Measurements from ENCODE around the gene ACIN1. TPM values are rescaled to one million over a fixed set of nuclear protein-coding genes. Genes with fewer than 3 reads are reported as not detected.

ACIN1 gene
- total and polyA plus RNA-seq, 9 of the 15 experiments (the other 6 are each of a cell fraction or from before 2014, with no cell fraction given): 5.0 to 196 (median 129) TPM

DNA sequence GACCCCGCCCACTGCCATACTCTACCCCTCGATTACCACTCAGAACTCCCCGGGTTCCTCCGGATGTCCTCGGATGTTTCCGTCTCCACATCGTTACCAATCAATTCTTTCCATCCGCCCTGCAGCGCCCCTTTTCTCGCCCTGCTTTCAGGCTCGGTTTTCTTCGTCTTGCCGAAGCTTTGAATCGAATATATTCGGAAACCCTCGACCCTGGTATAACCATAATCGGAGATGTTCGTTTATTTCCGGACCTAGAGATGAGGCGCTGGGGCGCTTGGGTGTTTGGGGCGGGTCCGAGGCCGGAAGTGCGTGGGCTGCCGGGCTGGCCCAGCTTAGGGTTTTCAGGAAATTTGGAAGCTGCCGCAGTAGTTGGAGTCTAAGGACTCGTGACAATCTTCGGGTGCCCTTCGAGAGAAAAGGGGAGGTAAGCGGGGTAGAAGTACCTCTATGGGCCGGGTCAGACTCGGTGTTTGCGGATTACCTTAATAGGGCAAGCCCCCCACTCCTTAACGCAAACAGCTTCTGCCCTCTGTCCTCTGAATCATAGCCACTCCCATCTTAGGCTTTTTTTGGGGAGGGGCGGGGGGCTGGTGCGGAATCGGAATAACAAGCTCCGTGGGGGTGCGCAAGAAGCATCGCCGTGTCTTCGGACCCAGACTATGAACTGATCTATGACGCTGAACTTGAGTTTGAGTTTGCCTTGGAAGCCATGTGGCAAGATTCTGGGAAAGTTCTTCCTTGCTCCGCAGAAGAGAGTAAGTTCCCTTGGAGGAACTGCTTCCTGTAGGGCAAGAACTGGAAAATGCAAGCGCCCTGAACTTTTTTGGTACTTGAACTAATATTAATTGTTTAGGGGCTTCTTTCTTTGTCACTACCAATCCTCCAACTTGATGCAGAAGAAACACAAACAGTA, 516 bp upstream of the ACIN1 start, which contains the start of gene C14orf119 (continued):
- TF ChIP-seq, protein P1, sequence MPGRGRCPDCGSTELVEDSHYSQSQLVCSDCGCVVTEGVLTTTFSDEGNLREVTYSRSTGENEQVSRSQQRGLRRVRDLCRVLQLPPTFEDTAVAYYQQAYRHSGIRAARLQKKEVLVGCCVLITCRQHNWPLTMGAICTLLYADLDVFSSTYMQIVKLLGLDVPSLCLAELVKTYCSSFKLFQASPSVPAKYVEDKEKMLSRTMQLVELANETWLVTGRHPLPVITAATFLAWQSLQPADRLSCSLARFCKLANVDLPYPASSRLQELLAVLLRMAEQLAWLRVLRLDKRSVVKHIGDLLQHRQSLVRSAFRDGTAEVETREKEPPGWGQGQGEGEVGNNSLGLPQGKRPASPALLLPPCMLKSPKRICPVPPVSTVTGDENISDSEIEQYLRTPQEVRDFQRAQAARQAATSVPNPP (IDR thresholded peaks at IDR 0.05; ENCODE audit: borderline replicate concordance, insufficient read depth, insufficient read length): no peak
- TF ChIP-seq ZNF830 (CRISPR knock-in tag; IDR thresholded peaks at IDR 0.05) (no peak), CEBPB (tag; IDR thresholded peaks at IDR 0.05) (no peak), TAL1 (IDR thresholded peaks at IDR 0.05) (no peak), KLF10 (CRISPR knock-in tag; IDR thresholded peaks at IDR 0.05) (no peak), POLR2AphosphoS2 (IDR thresholded peaks at IDR 0.05; ENCODE audit: low read length) (peak; percentile 87), FOXK1 (CRISPR knock-in tag; IDR thresholded peaks at IDR 0.05; ENCODE audit: borderline replicate concordance) (no peak), SUPT5H (IDR thresholded peaks at IDR 0.05) (peak; percentile 64), CREM (IDR thresholded peaks at IDR 0.05; ENCODE audit: low read depth) (no peak), ZNF561 (CRISPR knock-in tag; conservative IDR thresholded peaks at IDR 0.05) (no peak), ELF2 (CRISPR knock-in tag; IDR thresholded peaks at IDR 0.05) (peak; percentile 82)
- TF ChIP-seq, protein P2, sequence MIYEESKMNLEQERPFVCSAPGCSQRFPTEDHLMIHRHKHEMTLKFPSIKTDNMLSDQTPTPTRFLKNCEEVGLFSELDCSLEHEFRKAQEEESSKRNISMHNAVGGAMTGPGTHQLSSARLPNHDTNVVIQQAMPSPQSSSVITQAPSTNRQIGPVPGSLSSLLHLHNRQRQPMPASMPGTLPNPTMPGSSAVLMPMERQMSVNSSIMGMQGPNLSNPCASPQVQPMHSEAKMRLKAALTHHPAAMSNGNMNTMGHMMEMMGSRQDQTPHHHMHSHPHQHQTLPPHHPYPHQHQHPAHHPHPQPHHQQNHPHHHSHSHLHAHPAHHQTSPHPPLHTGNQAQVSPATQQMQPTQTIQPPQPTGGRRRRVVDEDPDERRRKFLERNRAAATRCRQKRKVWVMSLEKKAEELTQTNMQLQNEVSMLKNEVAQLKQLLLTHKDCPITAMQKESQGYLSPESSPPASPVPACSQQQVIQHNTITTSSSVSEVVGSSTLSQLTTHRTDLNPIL (CRISPR knock-in tag; IDR thresholded peaks at IDR 0.05): no peak
- TF ChIP-seq, protein P3, sequence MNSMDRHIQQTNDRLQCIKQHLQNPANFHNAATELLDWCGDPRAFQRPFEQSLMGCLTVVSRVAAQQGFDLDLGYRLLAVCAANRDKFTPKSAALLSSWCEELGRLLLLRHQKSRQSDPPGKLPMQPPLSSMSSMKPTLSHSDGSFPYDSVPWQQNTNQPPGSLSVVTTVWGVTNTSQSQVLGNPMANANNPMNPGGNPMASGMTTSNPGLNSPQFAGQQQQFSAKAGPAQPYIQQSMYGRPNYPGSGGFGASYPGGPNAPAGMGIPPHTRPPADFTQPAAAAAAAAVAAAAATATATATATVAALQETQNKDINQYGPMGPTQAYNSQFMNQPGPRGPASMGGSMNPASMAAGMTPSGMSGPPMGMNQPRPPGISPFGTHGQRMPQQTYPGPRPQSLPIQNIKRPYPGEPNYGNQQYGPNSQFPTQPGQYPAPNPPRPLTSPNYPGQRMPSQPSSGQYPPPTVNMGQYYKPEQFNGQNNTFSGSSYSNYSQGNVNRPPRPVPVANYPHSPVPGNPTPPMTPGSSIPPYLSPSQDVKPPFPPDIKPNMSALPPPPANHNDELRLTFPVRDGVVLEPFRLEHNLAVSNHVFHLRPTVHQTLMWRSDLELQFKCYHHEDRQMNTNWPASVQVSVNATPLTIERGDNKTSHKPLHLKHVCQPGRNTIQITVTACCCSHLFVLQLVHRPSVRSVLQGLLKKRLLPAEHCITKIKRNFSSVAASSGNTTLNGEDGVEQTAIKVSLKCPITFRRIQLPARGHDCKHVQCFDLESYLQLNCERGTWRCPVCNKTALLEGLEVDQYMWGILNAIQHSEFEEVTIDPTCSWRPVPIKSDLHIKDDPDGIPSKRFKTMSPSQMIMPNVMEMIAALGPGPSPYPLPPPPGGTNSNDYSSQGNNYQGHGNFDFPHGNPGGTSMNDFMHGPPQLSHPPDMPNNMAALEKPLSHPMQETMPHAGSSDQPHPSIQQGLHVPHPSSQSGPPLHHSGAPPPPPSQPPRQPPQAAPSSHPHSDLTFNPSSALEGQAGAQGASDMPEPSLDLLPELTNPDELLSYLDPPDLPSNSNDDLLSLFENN (IDR thresholded peaks at IDR 0.05; ENCODE audit: low read depth in 2 of 2, low read length in 2 of 2): peak in 1 of 2 experiments; percentile 73; a peak in 1 of 4 replicates
- TF ChIP-seq, protein P4, sequence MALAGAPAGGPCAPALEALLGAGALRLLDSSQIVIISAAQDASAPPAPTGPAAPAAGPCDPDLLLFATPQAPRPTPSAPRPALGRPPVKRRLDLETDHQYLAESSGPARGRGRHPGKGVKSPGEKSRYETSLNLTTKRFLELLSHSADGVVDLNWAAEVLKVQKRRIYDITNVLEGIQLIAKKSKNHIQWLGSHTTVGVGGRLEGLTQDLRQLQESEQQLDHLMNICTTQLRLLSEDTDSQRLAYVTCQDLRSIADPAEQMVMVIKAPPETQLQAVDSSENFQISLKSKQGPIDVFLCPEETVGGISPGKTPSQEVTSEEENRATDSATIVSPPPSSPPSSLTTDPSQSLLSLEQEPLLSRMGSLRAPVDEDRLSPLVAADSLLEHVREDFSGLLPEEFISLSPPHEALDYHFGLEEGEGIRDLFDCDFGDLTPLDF (CRISPR knock-in tag; IDR thresholded peaks at IDR 0.05): no peak

All from K562 (cell line).